HFFc6 (cell line): ENCODE results near the gene GPR179. TPM values are rescaled to one million over a fixed set of nuclear protein-coding genes. Genes with fewer than 3 reads are reported as not detected.

Experiments used
- DNase-seq: peaks from one replicate; pipeline ENCODE4 v3.0.0-alpha.2; 2018
- H3K27ac Mint-ChIP-seq: 2 replicates; pipeline ENCODE4 v1.8.0; 2020; ENCODE audit warnings: mild to moderate bottlenecking, mixed read lengths
- H3K27me3 Mint-ChIP-seq: 2 replicates; pipeline ENCODE4 v1.8.0; 2021; ENCODE audit warnings: mild to moderate bottlenecking, moderate library complexity, mixed read lengths; ENCODE audit not compliant: insufficient read depth
- H3K36me3 Mint-ChIP-seq: 2 replicates; pipeline ENCODE4 v1.8.0; 2021; ENCODE audit warnings: low read depth, mixed read lengths
- H3K4me1 Mint-ChIP-seq: 2 replicates; pipeline ENCODE4 v1.8.0; 2020; ENCODE audit warnings: low read depth, mixed read lengths
- H3K4me3 Mint-ChIP-seq: 2 replicates; pipeline ENCODE4 v1.8.0; 2020; ENCODE audit warnings: mild to moderate bottlenecking, moderate library complexity, mixed read lengths
- H3K9me3 Mint-ChIP-seq: 2 replicates; pipeline ENCODE4 v1.8.0; 2020; ENCODE audit warnings: mild to moderate bottlenecking, mixed read lengths
- CTCF ChIP-seq: fragments of 200-600 bp; sonication (generic); IDR thresholded peaks from 2 replicates; pipeline ENCODE4 v1.5.0; 2021; ENCODE audit warnings: antibody characterized with exemption, mild to moderate bottlenecking
- total RNA-seq, 6 experiments: library from RNA; stranded (reverse); fragmentation: NEBNext Ultra II Directional; extraction: Animal tissue kit (Norgen Biotek cat#: 25700); gene quantifications; 2 replicates in 1 of 6; 3 replicates in 5 of 6; pipeline ENCODE4 v1.2.3, GENCODE V29; 2021

The GPR179 gene
- total RNA-seq, 6 experiments from 2014 or later, result not detected

- Mint-ChIP-seq H3K4me3 (no peak overlapping the region), H3K27me3 (peaks cover 34% of the 10 kb centered on the region), H3K4me1 (no peaks in the 10 kb centered on the region), H3K27ac (no peak overlapping the region), H3K36me3 (no peaks in the 10 kb centered on the region), H3K9me3 (no peaks in the 10 kb centered on the region)
- DNase-seq, result no peak
- TF ChIP-seq CTCF, result no peak
Observed at GRCh38 chr17:38339891-38340290, 3.9 kb downstream of the GPR179 start.

- no peak overlapping the region for H3K4me3 Mint-ChIP-seq
- H3K27ac Mint-ChIP-seq, result no peak overlapping the region
- TF ChIP-seq CTCF, result no peak
- no peaks in the 10 kb centered on the region for H3K4me1 Mint-ChIP-seq
- DNase-seq, result no peak
- no peaks in the 10 kb centered on the region for H3K9me3 Mint-ChIP-seq
- peaks cover 40% of the 10 kb centered on the region for H3K27me3 Mint-ChIP-seq
- H3K36me3 Mint-ChIP-seq, result no peaks in the 10 kb centered on the region
Observed at GRCh38 chr17:38338535-38338934, 5.2 kb downstream of the GPR179 start.

- TF ChIP-seq CTCF, result no peak
- Mint-ChIP-seq H3K9me3 (no peaks in the 10 kb centered on the region), H3K36me3 (no peaks in the 10 kb centered on the region), H3K27me3 (peaks cover 44% of the 10 kb centered on the region), H3K4me1 (no peaks in the 10 kb centered on the region), H3K27ac (no peak overlapping the region), H3K4me3 (no peak overlapping the region)
- DNase-seq, result no peak
Observed at GRCh38 chr17:38338053-38338452, 5.7 kb downstream of the GPR179 start.

GRCh38 chr17:38336838-38337237, 6.9 kb downstream of the GPR179 start:
- Mint-ChIP-seq H3K9me3 (no peaks in the 10 kb centered on the region), H3K4me1 (no peaks in the 10 kb centered on the region), H3K27ac (no peak overlapping the region), H3K4me3 (no peak overlapping the region), H3K27me3 (peaks cover 43% of the 10 kb centered on the region), H3K36me3 (no peaks in the 10 kb centered on the region)
- no peak for DNase-seq
- TF ChIP-seq CTCF, result no peak

GRCh38 chr17:38334480-38335364, 9.0 kb downstream of the GPR179 start:
- Mint-ChIP-seq H3K4me3 (no peak overlapping the region), H3K4me1 (no peaks in the 10 kb centered on the region), H3K36me3 (no peaks in the 10 kb centered on the region), H3K27me3 (peaks cover 42% of the 10 kb centered on the region), H3K27ac (no peak overlapping the region), H3K9me3 (no peaks in the 10 kb centered on the region)
- no peak for TF ChIP-seq CTCF
- no peak for DNase-seq
